ENCODE results near the gene VKORC1.

VKORC1 gene

DNA sequence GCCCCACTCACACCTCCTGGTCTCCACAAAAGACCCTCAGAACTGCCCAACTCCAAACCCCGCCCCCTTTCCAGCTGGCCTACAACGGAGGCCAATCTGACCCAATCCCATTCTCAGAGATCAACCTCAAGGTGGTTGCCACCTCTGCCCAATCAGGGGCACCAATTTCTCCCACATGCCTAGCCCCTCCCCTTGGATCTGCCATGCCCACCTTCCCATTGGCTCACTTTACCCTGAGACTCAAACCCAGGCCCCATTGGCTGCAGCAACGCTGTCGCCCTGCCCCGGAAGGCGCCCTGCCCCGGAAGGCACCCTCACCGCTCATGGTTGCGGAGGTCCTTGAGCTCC, 31.1 kb downstream of the VKORC1 start:
- DNase-seq (ENCODE audit: low spot score) = no peak

DNA sequence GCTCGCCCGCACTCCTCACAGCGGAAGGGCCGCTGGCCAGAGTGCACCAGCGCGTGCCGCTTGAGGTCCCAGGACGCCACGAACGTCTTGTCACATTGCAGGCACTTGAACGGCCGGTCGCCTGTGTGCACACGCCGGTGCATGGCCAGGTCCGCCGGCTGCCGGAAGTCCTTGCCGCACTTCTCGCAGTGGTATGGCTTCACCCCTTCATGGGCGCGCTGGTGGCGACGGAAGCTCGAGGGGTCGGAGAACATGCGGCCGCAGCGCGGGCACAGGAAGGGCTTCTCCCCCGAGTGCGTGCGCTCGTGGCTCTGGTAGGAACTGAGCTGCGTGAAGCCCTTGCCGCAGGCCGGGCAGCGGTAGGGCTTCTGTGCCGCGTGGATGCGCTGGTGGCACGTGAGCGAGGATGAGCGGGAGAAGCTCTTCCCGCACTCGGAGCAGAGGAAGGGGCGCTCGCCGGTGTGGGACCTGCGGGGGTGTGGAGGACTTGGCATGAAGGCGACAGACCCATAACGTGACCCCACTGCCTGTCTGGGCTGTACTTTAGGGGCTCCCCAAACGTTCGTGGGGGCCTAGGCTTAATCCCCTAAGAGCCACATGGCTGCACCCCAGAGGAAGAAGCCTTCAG, 32.7 kb downstream of the VKORC1 start:
- DNase-seq (ENCODE audit: low spot score) = no peak

DNA sequence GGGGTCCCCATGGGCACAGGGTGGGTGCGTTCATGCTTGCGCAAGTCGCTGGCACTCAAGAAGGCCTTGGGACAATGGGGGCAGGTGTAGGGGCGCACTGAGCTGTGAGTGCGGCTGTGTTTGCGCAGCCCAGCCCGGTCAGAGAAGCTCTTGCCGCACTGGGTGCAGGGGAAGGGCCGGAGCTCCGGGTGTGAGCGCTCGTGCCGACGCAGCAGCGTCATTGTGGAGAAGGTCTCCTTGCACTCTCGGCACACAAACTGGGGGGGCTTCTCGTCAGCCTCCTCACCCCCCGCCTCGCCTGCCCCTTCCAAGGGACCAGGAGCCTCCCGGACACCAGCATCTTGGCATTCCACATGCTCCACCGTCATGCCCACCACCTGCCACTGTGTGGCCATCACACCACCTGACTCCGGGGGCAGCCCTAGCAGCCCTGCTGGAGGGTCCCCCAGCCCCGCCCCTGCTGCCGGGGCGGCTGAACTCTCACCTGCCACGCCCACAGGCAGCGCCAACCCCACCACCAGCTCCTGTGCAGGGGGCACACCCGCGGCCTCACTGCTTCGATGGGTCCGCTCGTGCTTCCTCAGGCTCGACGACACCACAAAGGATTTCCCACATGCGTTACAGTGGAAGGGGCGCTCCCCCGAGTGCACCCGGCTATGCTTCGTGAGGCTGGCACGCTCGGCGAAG, 33.3 kb downstream of the VKORC1 start:
- no peak for DNase-seq (ENCODE audit: low spot score)

DNA sequence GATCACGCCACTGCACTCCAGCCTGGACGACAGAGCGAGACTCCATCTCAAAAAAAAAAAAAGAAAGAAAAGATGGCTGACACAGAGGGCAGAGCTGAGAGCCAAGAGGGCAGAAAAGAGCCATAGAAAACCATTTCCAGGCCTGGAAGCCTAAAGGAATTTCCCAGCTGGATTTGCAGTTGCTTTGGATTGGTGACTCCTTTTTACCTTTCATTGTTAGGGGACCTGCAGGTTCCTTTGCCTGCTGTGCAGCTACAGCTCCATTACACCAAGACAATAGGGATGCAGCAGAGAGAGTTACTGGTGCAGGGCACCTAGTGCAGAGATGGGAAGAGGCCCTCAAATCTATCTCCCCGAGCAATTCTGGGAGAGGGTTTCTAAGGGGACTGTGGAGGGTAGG, 39.0 kb downstream of the VKORC1 start:
- no peak for DNase-seq (ENCODE audit: low spot score)

- DNase-seq (ENCODE audit: low spot score) = peak; percentile 18
These were observed 42.5 kb downstream of the VKORC1 start for GRCh38 chr16:31052114-31052513.

DNA sequence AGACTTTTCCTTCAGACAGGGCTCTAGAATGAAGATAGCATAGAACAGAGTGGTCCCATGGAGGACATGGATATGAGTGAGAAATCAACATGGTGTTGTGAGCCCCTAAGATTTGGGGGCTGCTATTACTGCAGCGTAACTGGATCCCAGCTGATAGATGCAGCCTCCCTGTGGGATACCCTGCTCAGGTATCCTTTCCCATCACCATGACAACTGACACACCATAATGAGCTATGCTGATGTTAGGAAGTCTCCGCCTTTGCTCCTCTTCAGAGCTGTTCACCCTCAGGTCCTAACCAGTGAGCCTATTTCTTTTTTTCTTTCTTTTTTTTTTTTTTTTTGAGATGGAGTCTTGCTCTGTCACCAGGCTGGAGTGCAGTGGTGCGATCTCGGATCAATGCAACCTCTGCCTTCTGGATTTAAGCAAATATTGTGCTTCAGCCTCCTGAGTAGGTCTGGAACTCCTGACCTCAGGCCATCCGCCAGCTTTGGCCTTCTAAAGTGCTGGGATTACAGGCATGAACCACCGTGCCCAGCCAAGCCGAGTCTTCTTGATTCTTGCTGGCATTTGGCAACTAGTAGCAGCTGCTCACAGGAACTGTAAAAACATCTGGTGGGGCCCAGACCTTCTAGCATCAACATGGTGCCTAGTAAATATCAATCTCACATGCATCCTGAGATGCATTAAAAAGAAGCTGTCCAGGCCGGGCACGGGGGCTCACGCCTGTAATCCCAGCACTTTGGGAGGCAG, 44.1 kb downstream of the VKORC1 start:
- no peak for DNase-seq (ENCODE audit: low spot score)

- no peak for DNase-seq (ENCODE audit: low spot score)
These were observed 50.6 kb downstream of the VKORC1 start for GRCh38 chr16:31043898-31044481.

DNA sequence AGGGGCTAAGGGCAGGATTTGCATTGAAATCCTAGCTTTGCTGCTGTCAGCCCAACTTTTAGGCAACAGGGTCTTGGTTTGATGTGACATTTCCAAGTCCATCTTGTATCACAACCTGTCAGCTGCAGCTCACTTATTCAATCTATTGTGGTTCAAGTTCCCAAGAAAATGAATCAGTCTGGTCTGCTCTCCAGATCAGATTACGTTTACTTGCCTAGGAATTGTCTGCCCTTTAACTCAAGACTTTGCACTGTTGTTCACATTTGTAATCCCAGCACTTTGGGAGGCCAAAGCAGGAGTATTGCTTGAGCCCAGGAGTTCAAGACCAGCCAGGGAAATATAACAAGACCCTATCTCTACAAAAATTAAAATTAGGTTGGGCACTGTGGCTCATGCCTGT, 51.2 kb downstream of the VKORC1 start:
- no peak for DNase-seq (ENCODE audit: low spot score)

DNA sequence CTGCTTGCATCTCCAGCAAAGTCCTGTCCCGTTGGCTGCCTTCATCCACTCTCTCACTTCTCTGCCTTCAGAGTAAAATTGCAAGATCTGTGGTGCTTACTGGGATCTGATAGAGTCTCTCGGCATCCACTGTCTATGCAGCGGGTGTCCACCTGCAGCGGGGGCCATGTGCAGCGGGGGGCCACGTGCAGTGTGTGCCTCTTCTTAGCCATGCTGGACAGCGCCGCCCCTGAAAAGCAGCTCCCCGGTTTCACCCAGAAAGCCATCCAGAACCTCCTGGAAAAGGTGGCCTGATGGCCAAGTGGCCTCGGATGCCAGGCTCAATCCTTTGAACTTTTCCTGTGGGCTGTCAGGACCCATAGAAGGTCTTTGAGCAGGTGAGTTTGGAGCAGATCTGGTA, 51.7 kb downstream of the VKORC1 start:
- no peak for DNase-seq (ENCODE audit: low spot score)

Measured in hematopoietic multipotent progenitor cell treated with erythropoietin and hydrocortisone succinate and interleukin-3 and kit ligand, for 15 days (in vitro differentiated cells).